Endometrial microvascular endothelial cells (primary cell): Measurements from ENCODE around the gene SPZ1. TPM values are rescaled to one million over a fixed set of nuclear protein-coding genes. Genes with fewer than 3 reads are reported as not detected.
"Not testable (repeated sequence)": the region's sequence is repeated elsewhere in the genome, so short reads cannot be mapped to it uniquely, and the experiment has no call there.

ENCODE experiments used
- in situ Hi-C: cut with HindIII; loops from 2 replicates; pipeline ENCODE4 v1.10.0; 2017; ENCODE audit warnings: low sequenced_read_pairs, low pct_unique_long_range_greater_than_20kb; ENCODE audit errors: inconsistent ontology term
- total RNA-seq: library from RNA; depleted of rRNA; stranded (reverse); fragments of >200 nt; gene quantifications from one replicate; pipeline ENCODE4 v1.2.3, GENCODE V29; 2015; ENCODE audit errors: inconsistent ontology term

SPZ1 gene
- total RNA-seq, 1 donor from 2014 or later: not detected

- in situ Hi-C loops: no loop called here
Measured at GRCh38 chr5:80324912-80325311, 5.1 kb downstream of the SPZ1 start.

- in situ Hi-C loops: no loop called here
Measured at GRCh38 chr5:80326468-80326867, 6.7 kb downstream of the SPZ1 start.

- in situ Hi-C loops: no loop called here
Measured at GRCh38 chr5:80337379-80337778, 17.6 kb downstream of the SPZ1 start.

- in situ Hi-C loops: no loop called here
Measured at GRCh38 chr5:80339116-80339515, 19.3 kb downstream of the SPZ1 start.

GRCh38 chr5:80341016-80341775 is 21.4 kb downstream of the SPZ1 start:
- in situ Hi-C loops: no loop called here

GRCh38 chr5:80343067-80343466 is 23.3 kb downstream of the SPZ1 start:
- in situ Hi-C loops: no loop called here

- in situ Hi-C loops: no loop called here
Measured at GRCh38 chr5:80346055-80346454, 26.3 kb downstream of the SPZ1 start.

- in situ Hi-C loops: no loop called here
Measured at GRCh38 chr5:80348171-80348570, 28.4 kb downstream of the SPZ1 start.

GRCh38 chr5:80351019-80351418 is 31.2 kb downstream of the SPZ1 start:
- in situ Hi-C loops: not testable (repeated sequence)

GRCh38 chr5:80355686-80356085 is 35.9 kb downstream of the SPZ1 start:
- in situ Hi-C loops: no loop called here

GRCh38 chr5:80357671-80358070 is 37.9 kb downstream of the SPZ1 start:
- in situ Hi-C loops: no loop called here

- in situ Hi-C loops: no loop called here
Measured at GRCh38 chr5:80360914-80361444, 41.2 kb downstream of the SPZ1 start.

GRCh38 chr5:80364892-80365291 is 45.1 kb downstream of the SPZ1 start:
- in situ Hi-C loops: no loop called here

GRCh38 chr5:80368661-80369480 is 49.1 kb downstream of the SPZ1 start:
- in situ Hi-C loops: no loop called here

- in situ Hi-C loops: no loop called here
Measured at GRCh38 chr5:80369521-80369920, 49.7 kb downstream of the SPZ1 start.

GRCh38 chr5:80370390-80370789 is 50.6 kb downstream of the SPZ1 start:
- in situ Hi-C loops: no loop called here
